ENCODE data around the gene ARHGEF4.
"Not testable (repeated sequence)": the region's sequence is repeated elsewhere in the genome, so short reads cannot be mapped to it uniquely, and the experiment has no call there.

The ARHGEF4 gene

GRCh38 chr2:130985206-130985780, 148.6 kb downstream of the ARHGEF4 start:
- DNase-seq = no peak

GRCh38 chr2:130985831-130986649, 149.3 kb downstream of the ARHGEF4 start:
- no peak for DNase-seq

- no peak for DNase-seq
Observed at GRCh38 chr2:130986890-130987493, 150.3 kb downstream of the ARHGEF4 start.

- no peak for DNase-seq
Observed at GRCh38 chr2:130987519-130988425, 151.1 kb downstream of the ARHGEF4 start.

GRCh38 chr2:130991446-130991845, 154.7 kb downstream of the ARHGEF4 start:
- not testable (repeated sequence) for DNase-seq

GRCh38 chr2:130992003-130992402, 155.3 kb downstream of the ARHGEF4 start:
- not testable (repeated sequence) for DNase-seq

GRCh38 chr2:130996691-130997090, 160.0 kb downstream of the ARHGEF4 start:
- no peak for DNase-seq

- DNase-seq = no peak
Observed at GRCh38 chr2:130997198-130997597, 160.5 kb downstream of the ARHGEF4 start.

GRCh38 chr2:130998561-130998960, 161.8 kb downstream of the ARHGEF4 start:
- DNase-seq = no peak

GRCh38 chr2:131004446-131005209, 167.9 kb downstream of the ARHGEF4 start:
- no peak for DNase-seq

GRCh38 chr2:131005216-131005935, 168.7 kb downstream of the ARHGEF4 start:
- no peak for DNase-seq

- no peak for DNase-seq
Observed at GRCh38 chr2:131006561-131006960, 169.8 kb downstream of the ARHGEF4 start.

GRCh38 chr2:131008967-131009366, 172.3 kb downstream of the ARHGEF4 start:
- DNase-seq = no peak

GRCh38 chr2:131009713-131010475, 173.2 kb downstream of the ARHGEF4 start:
- no peak for DNase-seq

- no peak for DNase-seq
Observed at GRCh38 chr2:131010566-131010965, 173.9 kb downstream of the ARHGEF4 start.

- DNase-seq = no peak
Observed at GRCh38 chr2:131011486-131011885, 174.8 kb downstream of the ARHGEF4 start.

GRCh38 chr2:131014141-131014540, 177.4 kb downstream of the ARHGEF4 start:
- no peak for DNase-seq

- DNase-seq = no peak
Observed at GRCh38 chr2:131015764-131016163, 179.1 kb downstream of the ARHGEF4 start.

GRCh38 chr2:131016826-131017741, 180.4 kb downstream of the ARHGEF4 start:
- no peak for DNase-seq

GRCh38 chr2:131022731-131023130, 186.0 kb downstream of the ARHGEF4 start:
- no peak for DNase-seq
